Activated CD4-positive, alpha-beta T cell treated with anti-CD3 and anti-CD28 coated beads for 24 hours (primary cell): ENCODE data around the gene APOBEC3F.
"Not testable (repeated sequence)": the region's sequence is repeated elsewhere in the genome, so short reads cannot be mapped to it uniquely, and the experiment has no call there.

ENCODE experiments used
- DNase-seq, 2 donors: peaks; one replicate each; pipeline ENCODE4 v3.0.0-alpha.2; 2020; ENCODE audit warnings: low read depth in 2 of 2

APOBEC3F gene

GRCh38 chr22:39027717-39028116, 12.9 kb upstream of the APOBEC3F start:
- no peak for DNase-seq

- DNase-seq, result no peak
These were observed 12.4 kb upstream of the APOBEC3F start for GRCh38 chr22:39028281-39028680.

GRCh38 chr22:39029227-39029626, 11.4 kb upstream of the APOBEC3F start:
- DNase-seq, result no peak

- DNase-seq, result no peak
These were observed 10.0 kb upstream of the APOBEC3F start for GRCh38 chr22:39030705-39031104.

GRCh38 chr22:39031434-39032295, 9.0 kb upstream of the APOBEC3F start:
- not testable (repeated sequence) for DNase-seq

DNA sequence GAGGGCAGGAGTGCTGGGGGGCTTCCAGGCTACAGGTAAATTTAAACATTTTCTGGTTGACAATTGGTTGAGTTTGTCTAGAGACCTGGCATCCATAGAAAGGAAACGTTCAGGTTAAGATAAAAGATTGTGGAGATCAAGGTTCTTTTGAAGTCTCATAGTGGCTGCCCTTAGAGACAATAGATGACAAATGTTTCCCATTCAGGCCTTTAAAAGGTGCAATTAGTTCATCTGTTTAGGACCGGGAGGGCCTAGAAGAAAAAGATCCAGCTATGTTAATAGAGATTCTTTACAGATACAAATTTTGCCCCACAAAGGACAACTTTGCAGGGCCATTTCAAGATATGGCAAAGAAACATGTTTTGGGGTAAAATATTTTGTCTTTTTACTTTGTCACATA, 3.6 kb upstream of the APOBEC3F start:
- DNase-seq, result not testable (repeated sequence)

DNA sequence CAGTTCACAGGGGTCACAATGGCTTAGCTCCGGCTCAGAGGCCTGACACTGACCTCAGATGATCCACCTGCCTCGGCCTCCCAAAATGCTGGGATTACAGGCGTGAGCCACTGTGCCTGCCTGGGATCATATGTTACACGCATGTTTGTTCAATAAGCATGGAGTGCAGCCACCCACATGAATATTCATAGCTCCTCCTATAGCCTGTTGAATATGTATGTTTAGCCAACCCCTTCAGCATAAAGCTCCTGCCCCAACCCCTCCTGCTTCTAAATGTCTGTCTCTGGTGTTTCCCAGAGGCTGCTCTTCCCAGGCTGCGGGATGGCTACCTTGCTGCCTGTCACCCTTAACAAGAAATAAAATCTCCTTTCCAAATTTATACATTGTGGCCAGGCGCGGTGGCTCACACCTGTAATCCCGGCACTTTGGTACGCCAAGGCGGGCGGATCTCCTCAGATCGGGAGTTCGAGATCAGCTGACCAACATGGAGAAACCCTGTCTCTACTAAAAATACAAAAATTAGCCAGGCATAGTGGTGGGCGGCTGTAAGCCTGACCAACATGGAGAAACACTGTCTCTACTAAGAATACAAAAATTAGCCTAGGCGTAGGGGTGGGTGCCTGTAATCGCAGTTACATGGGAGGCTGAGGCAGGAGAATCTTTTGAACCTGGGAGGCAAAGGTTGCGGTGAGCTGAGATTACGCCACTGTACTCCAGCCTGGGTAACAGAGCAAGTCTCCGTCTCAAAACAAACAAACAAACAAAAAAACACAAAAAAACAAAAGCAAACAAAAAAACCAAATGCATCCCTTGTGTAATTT, 1.1 kb upstream of the APOBEC3F start:
- DNase-seq, result no peak

- not testable (repeated sequence) for DNase-seq
These were observed 518 bp upstream of the APOBEC3F start for GRCh38 chr22:39040155-39040537.

DNA sequence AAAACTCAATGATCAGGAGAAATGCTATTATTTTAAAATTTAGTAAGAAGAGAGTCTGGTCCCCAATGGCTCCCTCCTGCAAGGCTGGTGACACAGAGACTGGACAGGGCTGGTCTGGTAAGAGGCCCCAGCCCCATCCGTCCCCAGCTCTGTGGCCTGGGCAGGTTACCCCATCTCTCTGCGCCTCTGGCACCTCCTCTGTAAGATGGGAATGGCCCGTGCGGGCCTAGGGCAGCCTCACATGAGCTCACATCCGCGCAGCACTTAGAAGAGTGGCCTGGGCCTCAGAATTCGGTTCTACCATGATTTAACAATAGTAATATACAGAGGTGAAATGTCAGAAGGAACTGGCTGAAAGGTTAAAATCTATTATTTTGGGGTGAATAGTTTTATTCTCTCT, 1.2 kb downstream of the APOBEC3F start:
- no peak for DNase-seq

GRCh38 chr22:39043063-39043462, 2.4 kb downstream of the APOBEC3F start:
- not testable (repeated sequence) for DNase-seq

DNA sequence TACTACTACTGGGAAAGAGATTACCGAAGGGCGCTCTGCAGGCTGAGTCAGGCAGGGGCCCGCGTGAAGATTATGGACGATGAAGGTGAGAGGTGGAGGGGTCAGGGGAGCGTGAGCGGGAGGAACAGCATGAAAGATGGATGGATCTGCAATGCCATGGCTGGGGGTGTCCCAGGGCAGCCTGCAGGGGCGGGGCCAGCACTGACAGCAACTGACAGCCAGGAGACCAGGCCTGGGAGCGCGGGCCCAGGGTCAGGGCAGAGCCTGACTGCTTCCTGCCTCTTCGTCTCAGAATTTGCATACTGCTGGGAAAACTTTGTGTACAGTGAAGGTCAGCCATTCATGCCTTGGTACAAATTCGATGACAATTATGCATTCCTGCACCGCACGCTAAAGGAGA, 4.5 kb downstream of the APOBEC3F start:
- DNase-seq, result not testable (repeated sequence)

DNA sequence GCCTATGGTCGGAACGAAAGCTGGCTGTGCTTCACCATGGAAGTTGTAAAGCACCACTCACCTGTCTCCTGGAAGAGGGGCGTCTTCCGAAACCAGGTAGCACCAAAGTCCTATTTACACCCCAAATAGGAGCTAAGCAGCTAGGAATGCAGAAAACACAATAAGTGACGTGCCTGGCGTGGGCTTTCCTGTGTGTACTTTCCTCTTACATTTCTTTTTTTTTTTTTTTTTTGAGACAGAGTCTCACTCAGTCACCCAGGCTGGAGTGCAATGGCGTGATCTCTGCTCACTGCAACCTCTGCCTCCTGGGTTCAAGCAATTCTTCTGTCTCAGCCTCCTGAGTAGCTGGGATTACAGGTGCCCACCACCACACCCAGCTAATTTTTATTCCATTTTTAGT, 8.8 kb downstream of the APOBEC3F start:
- DNase-seq, result not testable (repeated sequence)

- DNase-seq, result not testable (repeated sequence)
These were observed 11.3 kb downstream of the APOBEC3F start for GRCh38 chr22:39051844-39052495.

GRCh38 chr22:39055658-39056057, 15.0 kb downstream of the APOBEC3F start:
- DNase-seq, result no peak

DNA sequence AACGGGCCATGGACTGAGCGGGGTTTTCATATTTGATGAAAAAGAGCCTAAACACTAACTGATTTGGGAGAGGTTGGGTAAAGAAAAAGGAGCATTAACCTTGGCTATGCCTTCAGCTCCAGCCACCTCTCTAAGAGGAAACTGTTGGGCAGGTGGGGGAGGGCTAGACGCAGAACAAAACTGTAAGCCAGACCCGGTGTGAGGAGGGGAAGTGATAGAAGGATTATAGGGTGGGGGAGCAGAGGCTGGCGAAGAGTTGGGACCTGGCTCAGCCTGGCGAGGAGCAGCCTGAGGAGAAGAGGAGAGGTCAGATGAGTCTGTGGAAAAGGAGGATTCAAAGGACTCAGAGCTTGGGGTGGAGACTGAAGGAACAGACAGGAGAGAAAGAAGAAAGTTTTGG, 20.6 kb downstream of the APOBEC3F start:
- not testable (repeated sequence) for DNase-seq

DNA sequence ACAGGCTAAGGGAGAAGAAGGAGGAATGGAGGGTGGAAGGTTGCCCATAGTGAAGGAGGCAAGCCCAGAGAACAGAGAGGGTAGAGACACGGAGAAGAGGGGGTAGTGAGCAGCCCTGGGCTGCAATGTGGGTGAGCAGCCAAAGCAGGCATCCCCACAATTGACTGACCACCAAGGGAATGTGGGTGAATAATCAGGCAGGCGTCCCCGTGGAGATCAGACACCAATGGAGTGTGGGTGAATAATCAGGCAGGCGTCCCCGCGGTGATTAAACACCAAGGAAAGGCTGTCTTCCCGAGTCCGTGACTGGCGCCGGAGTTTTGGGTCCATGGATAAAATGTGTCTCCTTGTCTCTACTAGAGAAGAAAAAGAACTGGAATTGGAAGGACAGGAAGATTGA, 21.3 kb downstream of the APOBEC3F start:
- DNase-seq, result not testable (repeated sequence)

DNA sequence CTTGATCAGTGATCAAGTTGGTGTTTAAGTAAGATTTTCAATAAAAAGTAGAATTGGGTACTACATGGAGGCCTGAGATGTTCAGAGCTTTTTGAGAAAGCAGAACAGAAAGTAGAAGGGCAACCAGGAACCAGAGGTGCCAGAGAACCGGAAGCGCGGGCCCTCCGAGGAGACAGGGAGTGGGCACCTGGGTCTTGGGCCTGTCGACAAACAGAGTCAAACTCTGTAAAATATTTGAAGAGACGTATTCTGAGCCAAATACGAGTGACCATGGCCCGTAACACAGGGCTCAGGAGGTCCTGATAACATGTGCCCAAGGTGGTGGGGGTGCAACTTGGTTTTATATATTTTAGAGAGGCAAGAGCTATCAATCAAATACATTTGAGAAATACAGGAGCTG, 23.2 kb downstream of the APOBEC3F start:
- not testable (repeated sequence) for DNase-seq

- DNase-seq, result not testable (repeated sequence)
These were observed 26.0 kb downstream of the APOBEC3F start for GRCh38 chr22:39066442-39067276.

- no peak for DNase-seq
These were observed 27.5 kb downstream of the APOBEC3F start for GRCh38 chr22:39068033-39068785.

GRCh38 chr22:39070186-39070585, 29.5 kb downstream of the APOBEC3F start:
- DNase-seq, result no peak

DNA sequence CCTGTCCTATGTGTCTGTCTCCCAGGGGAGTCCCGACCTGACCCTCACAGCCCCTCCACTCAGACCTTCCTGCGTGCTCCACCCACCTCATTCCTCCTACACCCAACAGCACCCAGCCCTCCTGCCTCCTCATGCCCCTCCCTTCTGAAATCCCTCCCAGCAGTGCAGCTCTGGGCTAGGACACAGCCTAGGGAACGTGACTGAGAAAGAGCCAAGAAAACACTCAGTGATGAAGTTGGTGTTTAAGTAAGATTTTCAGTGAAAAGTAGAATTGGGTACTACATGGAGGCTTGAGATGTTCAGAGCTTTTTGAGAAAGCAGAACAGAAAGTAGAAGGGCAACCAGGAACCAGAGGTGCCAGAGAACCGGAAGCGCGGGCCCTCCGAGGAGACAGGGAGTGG, 31.9 kb downstream of the APOBEC3F start:
- not testable (repeated sequence) for DNase-seq
